Mesenchymal stem cell (in vitro differentiated cells and primary cell): ENCODE results near the gene HS1BP3.
A peak's percentile ranks its signal among the peaks of the same experiment; 100 is the strongest.

Experiments
- DNase-seq: peaks from one replicate; pipeline ENCODE4 v3.0.0-alpha.2; 2013
- H2AFZ ChIP-seq: one replicate; pipeline ENCODE4 v1.6.1; 2013; ENCODE audit warnings: low read depth, mild to moderate bottlenecking, control low read depth, inconsistent platforms, low read length, moderate library complexity
- H2AK5ac ChIP-seq: 2 replicates; pipeline ENCODE4 v1.6.1; 2013; ENCODE audit warnings: low read length, moderate library complexity, mild to moderate bottlenecking, inconsistent platforms; ENCODE audit not compliant: severe bottlenecking
- H2BK120ac ChIP-seq: one replicate; pipeline ENCODE4 v1.6.1; 2013; ENCODE audit warnings: low read depth, mild to moderate bottlenecking, inconsistent platforms, low read length, moderate library complexity
- H2BK12ac ChIP-seq, 2 experiments: one replicate each; pipeline ENCODE4 v1.6.1; 2013; ENCODE audit warnings: inconsistent platforms in 2 of 2, low read length in 2 of 2, mild to moderate bottlenecking in 2 of 2, moderate library complexity in 2 of 2, control low read depth in 1 of 2
- H2BK15ac ChIP-seq: one replicate; pipeline ENCODE4 v1.6.1; 2013; ENCODE audit warnings: mild to moderate bottlenecking, low read depth, inconsistent platforms; ENCODE audit not compliant: poor library complexity, severe bottlenecking
- H2BK5ac ChIP-seq: 2 replicates; pipeline ENCODE4 v1.6.1; 2013; ENCODE audit warnings: low read depth, mild to moderate bottlenecking, low read length, control low read depth, inconsistent platforms; ENCODE audit not compliant: poor library complexity, severe bottlenecking
- H3K14ac ChIP-seq, 2 experiments: one replicate each; pipeline ENCODE4 v1.6.1; 2013; ENCODE audit warnings: inconsistent platforms in 2 of 2, low read length in 2 of 2, control low read depth in 1 of 2, mild to moderate bottlenecking in 1 of 2, moderate library complexity in 1 of 2
- H3K18ac ChIP-seq, 2 experiments: one replicate each; pipeline ENCODE4 v1.6.1; 2013; ENCODE audit warnings: inconsistent platforms in 2 of 2, low read length in 2 of 2, control low read depth in 1 of 2, low read depth in 1 of 2, mild to moderate bottlenecking in 1 of 2
- H3K23ac ChIP-seq, 2 experiments: one replicate each; pipeline ENCODE4 v1.6.1; 2013; ENCODE audit warnings: inconsistent platforms in 2 of 2, low read length in 2 of 2, mild to moderate bottlenecking in 2 of 2, moderate library complexity in 2 of 2, control low read depth in 1 of 2
- H3K27ac ChIP-seq: 2 replicates; pipeline ENCODE4 v1.5.1; 2013; ENCODE audit warnings: mild to moderate bottlenecking, moderate library complexity, low read length, control low read depth, inconsistent platforms; ENCODE audit not compliant: poor library complexity, severe bottlenecking
- H3K27me3 ChIP-seq, 2 experiments: 2 replicates each; pipeline versions ENCODE4 v1.6.1 to v1.7.0; 2013; ENCODE audit warnings: low read length in 2 of 2, mild to moderate bottlenecking in 2 of 2, moderate library complexity in 2 of 2, control low read depth in 1 of 2, inconsistent platforms in 1 of 2; ENCODE audit not compliant: control insufficient read depth in 1 of 2, insufficient read depth in 1 of 2
- H3K36me3 ChIP-seq, 2 experiments: 2 replicates each; pipeline versions ENCODE4 v1.6.1 to v1.7.0; 2013; ENCODE audit warnings: low read length in 2 of 2, control low read depth in 1 of 2, inconsistent platforms in 1 of 2, low read depth in 1 of 2, mild to moderate bottlenecking in 1 of 2; ENCODE audit not compliant: insufficient read depth in 2 of 2, control insufficient read depth in 1 of 2
- H3K4ac ChIP-seq, 2 experiments: one replicate each; pipeline ENCODE4 v1.6.1; 2013; ENCODE audit warnings: inconsistent platforms in 2 of 2, low read length in 2 of 2, mild to moderate bottlenecking in 2 of 2, moderate library complexity in 2 of 2, control low read depth in 1 of 2, low read depth in 1 of 2
- H3K4me1 ChIP-seq: 2 replicates; pipeline ENCODE4 v1.6.1; 2013; ENCODE audit warnings: low read depth, low read length, control low read depth; ENCODE audit not compliant: control insufficient read depth, insufficient read depth
- H3K4me2 ChIP-seq: 2 replicates; pipeline ENCODE4 v1.6.1; 2013; ENCODE audit warnings: low read length, mild to moderate bottlenecking, inconsistent platforms; ENCODE audit not compliant: poor library complexity, severe bottlenecking
- H3K4me3 ChIP-seq, 2 experiments: 2 replicates each; pipeline versions ENCODE4 v1.5.1 to v1.7.0; 2013; ENCODE audit warnings: low read length in 2 of 2, mild to moderate bottlenecking in 2 of 2, control low read depth in 1 of 2, low read depth in 1 of 2; ENCODE audit not compliant: insufficient read depth in 1 of 2
- H3K79me1 ChIP-seq: replicated peaks from 2 replicates; pipeline ENCODE4 v1.6.1; 2013; ENCODE audit warnings: mild to moderate bottlenecking, control low read depth, low read length, inconsistent platforms; ENCODE audit not compliant: poor library complexity, severe bottlenecking
- H3K9ac ChIP-seq: 2 replicates; pipeline ENCODE4 v1.7.0; 2013; ENCODE audit warnings: mild to moderate bottlenecking, low read length, moderate library complexity
- H3K9me3 ChIP-seq: 2 replicates; pipeline ENCODE4 v1.7.0; 2013; ENCODE audit warnings: mild to moderate bottlenecking, low read length; ENCODE audit not compliant: control insufficient read depth
- H4K8ac ChIP-seq: one replicate; pipeline ENCODE4 v1.6.1; 2013; ENCODE audit warnings: inconsistent platforms, mild to moderate bottlenecking, low read length, moderate library complexity
- H4K91ac ChIP-seq: one replicate; pipeline ENCODE4 v1.6.1; 2013; ENCODE audit warnings: mild to moderate bottlenecking, low read length, inconsistent platforms
- WGBS: methylation state at CpG from one replicate; pipeline ENCODE4 v1.1.7; 2013; ENCODE audit warnings: mixed read lengths; 5-methylcytosine and 5-hydroxymethylcytosine counted together

The HS1BP3 gene

DNA sequence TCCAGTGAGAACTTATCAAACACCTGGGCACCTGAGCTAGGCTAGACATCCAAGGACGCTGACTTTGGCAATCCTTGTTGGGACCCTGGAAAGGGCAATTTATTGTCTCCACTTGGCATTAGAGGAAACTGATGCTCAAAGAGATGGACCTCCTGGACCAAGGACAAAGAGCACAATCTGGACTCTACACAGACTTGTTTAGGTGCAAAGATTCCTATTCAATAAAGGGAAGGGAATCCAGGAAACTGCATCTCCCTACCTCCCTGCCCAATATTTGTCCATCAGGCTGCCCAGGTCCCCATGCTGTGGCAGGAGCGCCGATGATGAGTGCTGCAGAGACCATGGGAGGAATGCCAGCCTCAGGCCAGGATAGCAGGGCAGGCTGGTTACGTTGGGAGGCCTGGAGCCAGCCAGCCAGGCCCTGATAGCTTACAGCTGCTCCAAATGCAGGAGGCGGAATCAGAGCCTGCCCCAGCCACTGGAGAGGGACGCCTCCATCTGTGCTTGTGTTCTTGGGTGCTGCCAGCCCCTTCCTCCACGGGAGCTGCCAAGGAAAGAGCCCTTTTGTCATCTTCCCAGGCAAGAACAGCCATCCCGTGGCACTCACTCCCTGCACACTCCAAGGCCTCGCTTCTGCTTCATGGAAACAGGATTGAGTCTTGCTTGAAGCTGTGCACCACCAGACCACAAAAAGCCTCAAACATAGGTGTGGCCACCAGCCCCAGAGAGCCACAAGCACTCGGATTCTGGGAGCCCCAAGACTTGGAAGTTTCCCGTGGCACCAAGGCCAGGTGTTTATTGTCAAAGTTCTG, 60.0 kb downstream of the HS1BP3 start:
- H3K4me2 ChIP-seq, result no peak overlapping the region
- H3K9ac ChIP-seq, result no peak overlapping the region
- peak overlapping the region; percentile 66 to 87 for H3K18ac ChIP-seq
- peak overlapping the region; percentile 92 for H4K91ac ChIP-seq
- H3K27me3 ChIP-seq, result no peaks in the 10 kb centered on the region
- no peaks in the 10 kb centered on the region for H3K9me3 ChIP-seq
- DNase-seq, result no peak
- no peak overlapping the region for H3K4me3 ChIP-seq
- no peak overlapping the region for H2AFZ ChIP-seq
- H3K23ac ChIP-seq, result no peak overlapping the region
- H2BK15ac ChIP-seq, result peak overlapping the region; percentile 91
- H2BK5ac ChIP-seq, result no peak overlapping the region
- 89% methylated on average over 11 of the region's 11 CpGs for WGBS
- peak overlapping the region; percentile 81 to 93 for H2BK12ac ChIP-seq
- H2BK120ac ChIP-seq, result peak overlapping the region; percentile 78
- H3K27ac ChIP-seq, result no peak overlapping the region
- peak overlapping the region; percentile 61 for H2AK5ac ChIP-seq
- H3K4me1 ChIP-seq, result peaks cover 41% of the 10 kb centered on the region
- peak overlapping the region; percentile 66 for H4K8ac ChIP-seq
- H3K79me1 ChIP-seq, result no peaks in the 10 kb centered on the region
- H3K4ac ChIP-seq, result peak overlapping the region; percentile 19 to 90
- no peaks in the 10 kb centered on the region for H3K36me3 ChIP-seq
- H3K14ac ChIP-seq, result peak overlapping the region in 1 of 2 experiments; percentile 88

DNA sequence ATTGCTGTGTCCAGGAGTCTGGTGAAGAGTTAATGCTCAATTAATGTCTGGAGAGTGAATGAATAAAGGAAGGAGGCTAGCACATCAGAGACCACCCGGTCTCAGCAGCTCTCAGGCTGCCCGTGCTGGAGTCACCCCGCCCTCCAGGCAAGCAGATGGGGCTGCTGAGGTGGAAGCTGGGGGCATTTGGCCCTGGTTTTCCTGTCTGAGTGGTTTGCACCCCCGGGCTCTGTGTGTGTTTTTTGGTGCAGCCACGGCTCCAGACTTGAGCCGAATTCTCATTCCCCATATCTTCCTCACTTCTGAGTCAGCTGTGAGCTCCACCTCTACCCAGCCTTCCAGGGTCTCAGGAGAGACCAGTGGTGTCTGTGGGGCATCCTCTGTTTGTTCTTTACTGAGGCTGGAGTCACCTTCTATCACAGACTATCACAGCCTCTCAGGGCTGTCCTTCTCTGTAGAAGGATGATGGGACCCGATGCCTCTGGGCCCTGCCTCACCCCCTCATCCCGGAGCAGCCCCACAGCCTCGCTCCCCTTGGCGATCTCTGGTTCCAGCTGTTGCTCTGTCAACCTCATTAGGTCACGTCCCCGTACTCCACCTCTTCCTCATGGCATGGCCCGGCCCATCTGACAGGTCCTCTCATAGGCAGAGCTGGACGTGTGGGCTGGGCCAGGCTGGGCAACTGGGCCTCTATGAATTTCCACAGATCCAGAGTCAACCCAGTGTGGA, 60.8 kb downstream of the HS1BP3 start:
- peak overlapping the region; percentile 44 for H2BK15ac ChIP-seq
- H3K9me3 ChIP-seq, result no peaks in the 10 kb centered on the region
- H4K8ac ChIP-seq, result peak overlapping the region; percentile 21
- H3K23ac ChIP-seq, result no peak overlapping the region
- no peak overlapping the region for H2BK5ac ChIP-seq
- H3K14ac ChIP-seq, result no peak overlapping the region
- peak overlapping the region; percentile 40 to 49 for H3K18ac ChIP-seq
- no peak overlapping the region for H2AFZ ChIP-seq
- no peak overlapping the region for H3K4me3 ChIP-seq
- H2BK12ac ChIP-seq, result peak overlapping the region; percentile 81 to 97
- H3K4me1 ChIP-seq, result peaks cover 39% of the 10 kb centered on the region
- peak overlapping the region; percentile 18 for H2AK5ac ChIP-seq
- no peak overlapping the region for H3K27ac ChIP-seq
- 77% methylated on average over 14 of the region's 14 CpGs for WGBS
- H3K4ac ChIP-seq, result peak overlapping the region in 1 of 2 experiments; percentile 62
- DNase-seq, result no peak
- H3K4me2 ChIP-seq, result no peak overlapping the region
- no peaks in the 10 kb centered on the region for H3K36me3 ChIP-seq
- no peak overlapping the region for H2BK120ac ChIP-seq
- no peak overlapping the region for H3K9ac ChIP-seq
- H3K79me1 ChIP-seq, result no peaks in the 10 kb centered on the region
- no peaks in the 10 kb centered on the region for H3K27me3 ChIP-seq
- H4K91ac ChIP-seq, result peak overlapping the region; percentile 83

DNA sequence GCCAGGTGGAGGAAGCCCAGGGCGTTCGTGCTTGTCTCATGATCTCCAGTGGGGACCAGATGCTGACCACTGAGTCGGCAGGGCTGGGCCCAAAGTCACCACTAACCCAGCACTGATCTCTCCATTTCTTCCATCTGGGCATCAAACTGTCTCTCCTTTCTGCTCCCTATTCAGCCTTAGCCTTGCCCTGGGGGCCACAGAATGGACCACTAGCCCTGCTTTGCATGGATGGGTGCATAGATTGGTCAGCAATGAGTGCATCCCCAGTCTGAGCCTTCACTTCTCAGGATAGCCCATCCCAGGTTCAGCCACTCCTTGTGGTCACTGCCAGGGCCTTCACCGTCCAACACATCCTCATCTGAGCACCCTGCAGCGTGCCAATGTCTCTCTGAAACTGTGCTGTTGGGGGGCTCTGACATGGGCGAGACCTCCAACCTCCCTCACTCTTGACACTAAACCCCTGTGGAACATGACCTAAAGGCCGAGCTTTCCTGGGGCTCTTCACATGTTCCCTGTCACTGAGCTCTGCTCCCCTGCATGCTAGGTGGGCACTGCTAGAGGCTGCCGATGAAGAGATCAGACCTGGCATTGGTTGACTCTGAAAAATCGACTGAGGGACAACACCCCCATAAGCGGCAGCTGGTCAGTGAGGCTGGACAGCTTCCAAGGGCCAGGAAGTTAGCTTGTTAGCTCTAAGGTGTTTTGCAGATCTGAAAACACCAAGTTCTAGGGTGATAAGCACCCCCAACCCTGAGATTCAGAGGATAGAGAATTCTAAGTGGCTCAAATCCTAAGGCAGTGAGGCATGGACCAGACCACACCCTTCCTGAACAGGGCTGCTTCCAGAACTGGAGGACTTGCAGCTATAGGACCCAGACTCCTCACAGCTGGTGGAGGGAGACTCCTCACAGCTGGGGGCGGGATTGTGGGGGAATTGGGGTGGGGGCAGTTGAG, 61.7 kb downstream of the HS1BP3 start:
- H4K91ac ChIP-seq, result peak overlapping the region; percentile 2
- H3K4me2 ChIP-seq, result no peak overlapping the region
- H3K36me3 ChIP-seq, result no peaks in the 10 kb centered on the region
- no peak overlapping the region for H2AK5ac ChIP-seq
- no peak overlapping the region for H3K4me3 ChIP-seq
- H3K14ac ChIP-seq, result no peak overlapping the region
- H3K23ac ChIP-seq, result no peak overlapping the region
- peak overlapping the region; percentile 55 to 57 for H2BK12ac ChIP-seq
- no peaks in the 10 kb centered on the region for H3K9me3 ChIP-seq
- peak overlapping the region; percentile 44 for H2BK15ac ChIP-seq
- WGBS, result 88% methylated on average over 11 of the region's 11 CpGs
- H3K4me1 ChIP-seq, result peaks cover 39% of the 10 kb centered on the region
- H3K18ac ChIP-seq, result peak overlapping the region; percentile 3 to 40
- H2AFZ ChIP-seq, result no peak overlapping the region
- H2BK120ac ChIP-seq, result no peak overlapping the region
- no peak overlapping the region for H2BK5ac ChIP-seq
- no peak overlapping the region for H3K9ac ChIP-seq
- no peaks in the 10 kb centered on the region for H3K79me1 ChIP-seq
- H3K27ac ChIP-seq, result no peak overlapping the region
- no peaks in the 10 kb centered on the region for H3K27me3 ChIP-seq
- H3K4ac ChIP-seq, result peak overlapping the region in 1 of 2 experiments; percentile 43
- DNase-seq, result no peak
- no peak overlapping the region for H4K8ac ChIP-seq
